Thyroid gland (tissue), 4 donors: ENCODE measurements around the gene RADIL. TPM values are rescaled to one million over a fixed set of nuclear protein-coding genes. Genes with fewer than 3 reads are reported as not detected.

Source experiments
- DNase-seq, 2 donors: peaks; one replicate each; pipeline ENCODE4 v3.0.0-alpha.2; 2019
- H3K27ac ChIP-seq, 3 donors: fragments of 200-600 bp; sonication (generic); 1 replicate in 2 of 3; 2 replicates in 1 of 3; pipeline ENCODE4 v1.5.1; 2016 to 2019; ENCODE audit warnings: mild to moderate bottlenecking in 1 of 3, moderate library complexity in 1 of 3
- H3K27me3 ChIP-seq: fragments of 200-600 bp; sonication (generic); one replicate; pipeline ENCODE4 v1.5.1; 2019
- H3K36me3 ChIP-seq, 2 donors: fragments of 200-600 bp; sonication (generic); one replicate each; pipeline ENCODE4 v1.5.1; 2016 to 2019
- H3K4me1 ChIP-seq, 2 donors: fragments of 200-600 bp; sonication (generic); one replicate each; pipeline ENCODE4 v1.5.1; 2017 to 2019
- H3K4me3 ChIP-seq, 3 donors: fragments of 200-600 bp; sonication (generic); replicated peaks in 1 of 3; 1 replicate in 2 of 3; 2 replicates in 1 of 3; pipeline ENCODE4 v1.5.1; 2016; ENCODE audit warnings: mild to moderate bottlenecking in 1 of 3
- H3K9me3 ChIP-seq: fragments of 200-600 bp; sonication (generic); one replicate; pipeline ENCODE4 v1.5.1; 2017
- CTCF ChIP-seq, 6 experiments: fragments of 200-600 bp in 3 of 6; fragments of 450-650 bp in 3 of 6; sonication (generic) in 3 of 6; IDR thresholded peaks; one replicate each; pipeline ENCODE4 v1.5.1; 2016 to 2019; ENCODE audit warnings: antibody characterized with exemption in 6 of 6, mild to moderate bottlenecking in 2 of 6, inconsistent platforms in 1 of 6, moderate library complexity in 1 of 6
- POLR2A ChIP-seq, 2 donors: fragments of 450-650 bp; IDR thresholded peaks; one replicate each; pipeline ENCODE4 v1.6.1; 2017; ENCODE audit warnings: antibody characterized with exemption in 2 of 2, mild to moderate bottlenecking in 2 of 2, moderate library complexity in 1 of 2
- WGBS, 2 donors: methylation state at CpG; one replicate each; pipeline ENCODE4 v1.1.5; 2017; 5-methylcytosine and 5-hydroxymethylcytosine counted together
- intact Hi-C: fragments of 100-400 bp; cut with DNase I; formaldehyde crosslinking; loops from one replicate; pipeline ENCODE4 v1.15.1; 2023
- total RNA-seq, 4 donors: library from RNA; depleted of rRNA; stranded (reverse); fragments of >200 nt; gene quantifications; one replicate each; pipeline ENCODE4 v1.2.3, GENCODE V29; 2016

Gene RADIL
- total RNA-seq, 4 donors from 2014 or later: 4.9 to 11.1 (median 7.1) TPM

DNA sequence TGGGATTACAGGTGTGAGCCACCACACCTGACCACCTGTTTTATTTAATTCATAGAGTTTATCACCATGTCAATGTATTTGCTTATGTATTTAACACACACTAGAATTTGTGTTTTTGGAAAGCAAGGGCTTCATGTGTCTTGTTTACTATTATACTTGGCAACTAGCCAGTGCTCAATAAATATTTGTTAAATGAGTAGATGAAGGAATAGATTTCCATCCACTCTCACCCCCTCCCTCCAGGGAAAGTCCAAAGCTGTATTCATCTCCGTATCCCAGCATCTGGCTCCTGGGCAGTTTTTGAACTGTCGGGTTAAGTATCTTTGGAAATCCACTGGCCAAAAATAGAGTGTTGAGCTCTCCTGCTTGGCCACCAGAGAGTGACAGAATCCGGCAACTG, 4.6 kb upstream of the RADIL start:
- no peak for DNase-seq
- intact Hi-C loops: loop anchor here (5.0 kb wide), 1 partner anchor 36 kb away; no protein-coding TSS in a partner anchor
- Histone ChIP-seq H3K27ac (no peak overlapping the region), H3K36me3 (no peaks in the 10 kb centered on the region), H3K27me3 (no peaks in the 10 kb centered on the region), H3K9me3 (no peaks in the 10 kb centered on the region), H3K4me3 (no peak overlapping the region), H3K4me1 (peaks cover under 1 to 2% of the 10 kb centered on the region in 2 donors)
- no peak for TF ChIP-seq POLR2A (IDR thresholded peaks at IDR 0.05)
- no peak for TF ChIP-seq CTCF (IDR thresholded peaks at IDR 0.05)
- 69 to 82% methylated on average over 3 of the region's 3 CpGs for WGBS, 2 donors

DNA sequence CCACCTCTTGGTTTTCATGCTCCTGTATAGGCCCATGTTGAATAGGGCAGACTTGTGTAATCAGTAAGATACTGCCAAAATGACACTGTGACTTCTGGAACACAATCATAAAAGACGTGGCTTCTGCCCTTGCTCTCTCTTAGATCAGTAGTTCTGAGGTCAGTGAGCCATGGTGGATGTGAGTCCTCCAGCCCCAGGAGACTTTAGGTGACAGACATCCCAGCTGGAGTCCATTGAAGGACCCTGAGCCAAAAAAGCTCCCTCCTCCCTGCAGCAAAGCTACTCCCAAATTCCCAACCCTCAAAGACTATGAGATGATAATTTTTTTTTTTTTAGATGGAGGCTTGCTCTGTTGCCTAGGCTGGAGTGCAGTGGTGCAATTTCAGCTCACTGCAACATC, 3.2 kb upstream of the RADIL start:
- Histone ChIP-seq H3K9me3 (no peaks in the 10 kb centered on the region), H3K27me3 (no peaks in the 10 kb centered on the region), H3K4me1 (peaks cover 8 to 10% of the 10 kb centered on the region in 2 donors), H3K27ac (no peak overlapping the region), H3K4me3 (no peak overlapping the region), H3K36me3 (no peaks in the 10 kb centered on the region)
- 45 to 50% methylated on average over 1 of the region's 1 CpG for WGBS, 2 donors
- no peak for DNase-seq
- intact Hi-C loops: loop anchor here (5.0 kb wide), 1 partner anchor 34 kb away; no protein-coding TSS in a partner anchor
- no peak for TF ChIP-seq CTCF (IDR thresholded peaks at IDR 0.05)
- TF ChIP-seq POLR2A (IDR thresholded peaks at IDR 0.05): no peak

GRCh38 chr7:4885317-4885807, 1.8 kb upstream of the RADIL start:
- WGBS, 2 donors: 87 to 95% methylated on average over 7 of the region's 7 CpGs
- no peak for DNase-seq
- H3K4me3 ChIP-seq: no peak overlapping the region
- H3K27me3 ChIP-seq: no peaks in the 10 kb centered on the region
- H3K27ac ChIP-seq: no peak overlapping the region
- H3K36me3 ChIP-seq: no peaks in the 10 kb centered on the region
- TF ChIP-seq CTCF (IDR thresholded peaks at IDR 0.05) (no peak), POLR2A (IDR thresholded peaks at IDR 0.05) (no peak)
- H3K4me1 ChIP-seq: peaks cover 11 to 14% of the 10 kb centered on the region in 2 donors
- intact Hi-C loops: loop anchor here (5.0 kb wide), 1 partner anchor 33 kb away; no protein-coding TSS in a partner anchor
- no peaks in the 10 kb centered on the region for H3K9me3 ChIP-seq

- 82 to 88% methylated on average over 10 of the region's 10 CpGs for WGBS, 2 donors
- no peak overlapping the region for H3K27ac ChIP-seq
- intact Hi-C loops: no loop called here
These were observed 648 bp upstream of the RADIL start for GRCh38 chr7:4884164-4884563.

More at GRCh38 chr7:4884164-4884563, 648 bp upstream of the RADIL start:
- Histone ChIP-seq H3K4me3 (no peak overlapping the region), H3K27me3 (no peaks in the 10 kb centered on the region), H3K4me1 (peaks cover 20 to 24% of the 10 kb centered on the region in 2 donors), H3K9me3 (no peaks in the 10 kb centered on the region), H3K36me3 (no peaks in the 10 kb centered on the region)
- no peak for TF ChIP-seq POLR2A (IDR thresholded peaks at IDR 0.05)
- TF ChIP-seq CTCF (IDR thresholded peaks at IDR 0.05): no peak
- DNase-seq: no peak
